ENCODE results near the gene FANK1.
"Not testable (repeated sequence)": the region's sequence is repeated elsewhere in the genome, so short reads cannot be mapped to it uniquely, and the experiment has no call there.

FANK1 gene

GRCh38 chr10:125896088-125896934 is at the start of gene FANK1:
FANK1 (plus strand) TSS chr10:125896564; CDS start chr10:125896643, 79 bp downstream.
- DNase-seq: peak; percentile 90

- DNase-seq: no peak
Measured at GRCh38 chr10:125846894-125847293, 49.5 kb upstream of the FANK1 start.

GRCh38 chr10:125848371-125848770 is 48.0 kb upstream of the FANK1 start:
- no peak for DNase-seq

- DNase-seq: no peak
Measured at GRCh38 chr10:125848857-125849256, 47.5 kb upstream of the FANK1 start.

- no peak for DNase-seq
Measured at GRCh38 chr10:125849448-125849847, 46.9 kb upstream of the FANK1 start.

GRCh38 chr10:125850766-125851731 is 45.3 kb upstream of the FANK1 start:
- DNase-seq: no peak

- no peak for DNase-seq
Measured at GRCh38 chr10:125852487-125852886, 43.9 kb upstream of the FANK1 start.

GRCh38 chr10:125857185-125857760 is 39.1 kb upstream of the FANK1 start:
- DNase-seq: no peak

- no peak for DNase-seq
Measured at GRCh38 chr10:125859128-125859817, 37.1 kb upstream of the FANK1 start.

- DNase-seq: no peak
Measured at GRCh38 chr10:125865120-125865519, 31.2 kb upstream of the FANK1 start.

- DNase-seq: no peak
Measured at GRCh38 chr10:125866421-125867029, 29.8 kb upstream of the FANK1 start.

- no peak for DNase-seq
Measured at GRCh38 chr10:125868372-125868975, 27.9 kb upstream of the FANK1 start.

- DNase-seq: no peak
Measured at GRCh38 chr10:125871338-125871737, 25.0 kb upstream of the FANK1 start.

- no peak for DNase-seq
Measured at GRCh38 chr10:125878957-125879835, 17.2 kb upstream of the FANK1 start.

- no peak for DNase-seq
Measured at GRCh38 chr10:125880719-125881118, 15.6 kb upstream of the FANK1 start.

- no peak for DNase-seq
Measured at GRCh38 chr10:125881192-125881591, 15.2 kb upstream of the FANK1 start, which contains the start of gene DHX32. DHX32 (minus strand) TSS chr10:125881292; CDS start chr10:125880824, 468 bp downstream.

- DNase-seq: no peak
Measured at GRCh38 chr10:125882596-125882995, 13.8 kb upstream of the FANK1 start.

GRCh38 chr10:125883211-125883610 is 13.2 kb upstream of the FANK1 start:
- DNase-seq: no peak

GRCh38 chr10:125886914-125887512 is 9.4 kb upstream of the FANK1 start:
- no peak for DNase-seq

- not testable (repeated sequence) for DNase-seq
Measured at GRCh38 chr10:125889441-125889840, 6.9 kb upstream of the FANK1 start.
